Medulla oblongata (tissue), 1 donor: ENCODE data around the gene PPIL4.

Experiments
- DNase-seq: peaks from one replicate; pipeline ENCODE4 v3.0.0-alpha.2; 2015; ENCODE audit errors: extremely low spot score

The PPIL4 gene

DNA sequence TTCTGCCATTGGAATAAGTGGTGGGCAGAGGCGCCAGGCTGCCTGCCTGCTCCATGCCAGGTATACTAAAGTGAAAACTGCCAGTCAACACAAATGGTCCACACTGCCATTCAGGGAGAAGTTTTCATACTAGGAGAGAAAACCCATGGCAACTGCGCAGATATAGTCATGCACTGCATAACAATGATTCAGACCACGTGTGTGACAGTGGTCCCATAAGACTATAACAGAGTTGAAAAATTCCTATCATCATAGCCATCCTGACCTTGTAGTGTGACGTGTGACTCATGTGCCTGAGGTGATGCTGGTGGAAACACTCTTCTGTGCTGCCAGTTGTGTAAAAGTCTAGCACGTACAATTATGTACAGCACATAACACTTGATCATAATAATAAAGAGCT is 86.1 kb downstream of the PPIL4 start:
- no peak for DNase-seq

DNA sequence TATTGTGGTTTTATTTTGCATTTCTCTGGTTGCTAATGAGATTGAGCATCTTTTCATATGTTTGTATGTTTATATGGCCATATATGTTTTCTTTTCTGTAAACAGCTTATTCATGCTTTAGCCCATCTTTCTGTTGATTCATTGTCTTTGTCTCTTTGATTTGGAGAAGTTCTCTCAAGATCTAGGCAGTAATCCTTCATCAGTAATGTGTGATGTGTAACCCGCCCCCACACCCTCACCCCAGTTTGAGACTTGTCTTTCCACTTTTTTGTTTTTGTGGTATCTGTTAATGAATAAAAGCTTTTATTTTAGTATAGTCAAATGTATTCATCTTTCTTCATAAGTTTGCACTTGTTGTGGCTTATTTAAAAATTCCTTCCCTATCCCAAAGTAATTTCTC is 87.0 kb downstream of the PPIL4 start:
- no peak for DNase-seq

DNA sequence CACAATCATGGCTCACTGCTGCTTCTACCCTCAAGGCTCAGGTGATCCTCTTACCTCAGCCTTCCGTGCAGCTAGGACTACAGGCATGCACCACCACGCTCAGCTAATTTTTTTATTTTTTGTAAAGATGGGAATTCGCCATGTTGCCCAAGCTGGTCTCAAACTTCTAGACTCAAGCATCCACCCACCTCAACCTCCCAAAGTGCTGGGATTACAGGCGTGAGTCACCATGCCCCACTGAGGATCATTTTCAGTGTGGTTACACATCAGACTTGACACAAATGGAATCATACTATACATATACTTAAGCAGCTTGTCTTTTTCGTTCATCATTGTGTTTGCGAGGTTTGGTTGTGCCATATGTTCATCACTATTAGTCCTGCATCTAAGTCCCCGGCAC is 87.6 kb downstream of the PPIL4 start:
- DNase-seq, result no peak

DNA sequence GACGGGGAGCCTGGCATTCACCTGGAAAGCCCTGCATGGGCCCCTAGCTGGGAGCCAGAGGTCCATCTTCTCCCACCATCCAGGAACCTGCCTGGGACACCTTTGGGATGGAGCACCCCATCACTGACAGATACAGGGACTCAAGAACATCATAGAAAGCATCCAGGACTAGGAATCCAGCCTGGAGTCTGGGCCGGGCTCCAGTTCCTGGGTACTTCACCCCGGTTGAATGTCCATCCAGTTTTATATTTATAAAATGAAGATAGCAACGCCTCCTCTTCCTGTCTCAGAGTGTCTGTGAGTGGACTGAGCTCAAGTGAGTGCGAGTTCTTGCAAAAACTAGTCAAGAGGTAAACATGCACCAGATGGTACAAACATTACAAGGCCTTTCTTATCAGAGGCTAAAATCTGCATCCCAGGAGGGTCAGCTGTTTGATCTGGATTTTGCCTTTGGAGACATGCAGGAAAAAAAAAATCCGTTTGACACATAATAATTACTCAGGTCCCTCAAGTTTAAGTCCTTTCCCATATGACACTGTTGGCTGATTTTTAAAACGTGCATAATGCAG is 88.4 kb downstream of the PPIL4 start:
- DNase-seq, result no peak

DNA sequence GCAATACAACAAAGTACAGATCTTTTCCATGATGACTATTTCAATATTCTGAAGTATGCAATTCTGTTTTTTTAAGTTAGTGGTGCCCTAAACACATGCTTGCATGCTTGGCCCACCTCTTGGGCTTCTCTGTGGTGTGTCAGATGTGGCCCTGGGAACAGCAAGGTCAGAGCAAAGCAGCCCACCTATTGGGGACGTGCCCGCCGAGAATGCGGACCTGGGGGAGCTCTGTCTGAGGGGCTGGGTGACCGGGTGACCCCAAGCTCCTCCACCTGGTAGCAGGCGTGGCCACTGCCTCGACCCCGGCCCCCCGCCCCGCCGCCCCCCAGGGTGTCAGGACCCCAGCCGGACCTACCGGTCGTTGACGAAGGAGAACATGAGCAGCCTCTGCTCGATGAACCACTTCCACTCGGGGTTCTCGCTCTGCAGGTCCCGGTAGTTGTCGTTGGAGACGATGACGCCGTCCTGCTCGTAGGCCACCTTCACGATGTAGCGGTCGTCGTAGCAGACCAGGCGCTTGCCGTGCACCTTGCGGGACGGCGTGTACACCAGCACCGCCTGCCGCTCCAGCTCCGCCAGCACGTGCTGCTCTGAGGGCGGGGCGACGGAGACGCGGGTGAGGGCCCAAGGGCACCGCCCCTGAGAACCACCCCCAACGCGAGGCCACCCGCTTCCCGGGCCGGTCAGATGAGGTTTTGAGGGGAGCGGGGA is 89.4 kb downstream of the PPIL4 start:
- DNase-seq, result no peak

DNA sequence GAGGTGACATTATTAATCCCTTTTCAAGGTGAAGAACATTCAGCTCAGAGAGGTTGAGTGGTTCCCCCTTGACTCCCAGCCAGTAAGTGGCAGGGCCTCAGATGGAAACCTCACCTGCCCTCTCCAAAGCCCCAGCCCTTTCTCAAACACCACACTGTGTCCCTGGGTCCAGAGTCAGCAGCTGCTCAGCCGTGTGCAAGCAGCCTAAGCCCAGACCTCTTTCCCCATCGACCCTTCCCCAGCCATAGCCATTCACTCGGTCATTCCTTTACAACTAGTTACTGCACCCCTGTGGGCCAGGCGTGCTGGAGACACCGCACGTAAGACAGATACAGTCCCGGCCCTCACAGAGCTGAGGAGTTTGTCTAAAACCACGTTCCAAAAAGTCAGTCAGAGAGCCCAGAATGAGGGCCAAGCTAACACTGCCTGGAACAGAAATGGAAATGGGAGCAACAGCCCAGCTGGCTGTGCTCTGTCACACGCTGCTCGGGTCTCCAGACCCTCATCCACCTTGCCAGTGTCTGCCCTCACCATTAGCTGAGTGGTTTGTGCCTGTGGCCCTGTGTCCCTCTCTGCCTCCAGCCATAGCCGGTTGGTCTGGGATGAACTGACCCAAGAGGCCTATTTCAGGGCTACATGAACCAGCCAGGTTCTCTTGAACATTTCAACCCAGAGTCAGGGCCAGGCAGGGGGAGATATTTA is 90.7 kb downstream of the PPIL4 start:
- DNase-seq, result no peak
